ENCODE data around the gene RABGAP1L. TPM values are rescaled to one million over a fixed set of nuclear protein-coding genes. Genes with fewer than 3 reads are reported as not detected.
"Not testable (repeated sequence)": the region's sequence is repeated elsewhere in the genome, so short reads cannot be mapped to it uniquely, and the experiment has no call there.

The RABGAP1L gene
- total RNA-seq, 1 donor from 2014 or later = 30.3 TPM

GRCh38 chr1:174131032-174131638, 28.2 kb upstream of the RABGAP1L start:
- H3K4me3 ChIP-seq (ENCODE audit: low read length in 3 of 3) = no peak overlapping the region
- H3K9me3 ChIP-seq (ENCODE audit: control insufficient read depth in 3 of 3, low read length in 3 of 3) = no peaks in the 10 kb centered on the region
- no peaks in the 10 kb centered on the region for H3K27me3 ChIP-seq (ENCODE audit: control insufficient read depth in 3 of 3, insufficient read depth in 3 of 3, low read length in 3 of 3)
- H3K4me1 ChIP-seq (ENCODE audit: control insufficient read depth in 3 of 3, insufficient read depth in 3 of 3, low read length in 3 of 3) = no peaks in the 10 kb centered on the region
- no peak overlapping the region for H3K9ac ChIP-seq (ENCODE audit: low read depth in 1 of 3, low read length in 3 of 3)
- no peak overlapping the region for H3K27ac ChIP-seq (ENCODE audit: low read depth, low read length)
- H3K36me3 ChIP-seq (ENCODE audit: control insufficient read depth in 3 of 3, insufficient read depth in 3 of 3, low read length in 3 of 3) = no peaks in the 10 kb centered on the region

- Histone ChIP-seq H3K36me3 (ENCODE audit: control insufficient read depth in 3 of 3, insufficient read depth in 3 of 3, low read length in 3 of 3) (no peaks in the 10 kb centered on the region), H3K4me1 (ENCODE audit: control insufficient read depth in 3 of 3, insufficient read depth in 3 of 3, low read length in 3 of 3) (no peaks in the 10 kb centered on the region), H3K4me3 (ENCODE audit: low read length in 3 of 3) (no peak overlapping the region), H3K27ac (ENCODE audit: low read depth, low read length) (no peak overlapping the region), H3K9me3 (ENCODE audit: control insufficient read depth in 3 of 3, low read length in 3 of 3) (no peaks in the 10 kb centered on the region), H3K9ac (ENCODE audit: low read depth in 1 of 3, low read length in 3 of 3) (no peak overlapping the region), H3K27me3 (ENCODE audit: control insufficient read depth in 3 of 3, insufficient read depth in 3 of 3, low read length in 3 of 3) (no peaks in the 10 kb centered on the region)
Observed at GRCh38 chr1:174134003-174134659, 25.2 kb upstream of the RABGAP1L start.

GRCh38 chr1:174135211-174135610, 24.1 kb upstream of the RABGAP1L start:
- H3K27ac ChIP-seq (ENCODE audit: low read depth, low read length) = no peak overlapping the region
- no peak overlapping the region for H3K9ac ChIP-seq (ENCODE audit: low read depth in 1 of 3, low read length in 3 of 3)
- H3K36me3 ChIP-seq (ENCODE audit: control insufficient read depth in 3 of 3, insufficient read depth in 3 of 3, low read length in 3 of 3) = no peaks in the 10 kb centered on the region

GRCh38 chr1:174136714-174137113, 22.6 kb upstream of the RABGAP1L start:
- no peaks in the 10 kb centered on the region for H3K27me3 ChIP-seq (ENCODE audit: control insufficient read depth in 3 of 3, insufficient read depth in 3 of 3, low read length in 3 of 3)
- H3K4me3 ChIP-seq (ENCODE audit: low read length in 3 of 3) = no peak overlapping the region
- no peaks in the 10 kb centered on the region for H3K9me3 ChIP-seq (ENCODE audit: control insufficient read depth in 3 of 3, low read length in 3 of 3)
- no peak overlapping the region for H3K9ac ChIP-seq (ENCODE audit: low read depth in 1 of 3, low read length in 3 of 3)
- no peak overlapping the region for H3K27ac ChIP-seq (ENCODE audit: low read depth, low read length)
- no peaks in the 10 kb centered on the region for H3K4me1 ChIP-seq (ENCODE audit: control insufficient read depth in 3 of 3, insufficient read depth in 3 of 3, low read length in 3 of 3)
- H3K36me3 ChIP-seq (ENCODE audit: control insufficient read depth in 3 of 3, insufficient read depth in 3 of 3, low read length in 3 of 3) = no peaks in the 10 kb centered on the region

More at GRCh38 chr1:174135211-174135610, 24.1 kb upstream of the RABGAP1L start:
- no peaks in the 10 kb centered on the region for H3K9me3 ChIP-seq (ENCODE audit: control insufficient read depth in 3 of 3, low read length in 3 of 3)
- no peaks in the 10 kb centered on the region for H3K4me1 ChIP-seq (ENCODE audit: control insufficient read depth in 3 of 3, insufficient read depth in 3 of 3, low read length in 3 of 3)
- H3K4me3 ChIP-seq (ENCODE audit: low read length in 3 of 3) = no peak overlapping the region
- H3K27me3 ChIP-seq (ENCODE audit: control insufficient read depth in 3 of 3, insufficient read depth in 3 of 3, low read length in 3 of 3) = no peaks in the 10 kb centered on the region

- no peak overlapping the region for H3K4me3 ChIP-seq (ENCODE audit: low read length in 3 of 3)
- no peak overlapping the region for H3K9ac ChIP-seq (ENCODE audit: low read depth in 1 of 3, low read length in 3 of 3)
- H3K36me3 ChIP-seq (ENCODE audit: control insufficient read depth in 3 of 3, insufficient read depth in 3 of 3, low read length in 3 of 3) = no peaks in the 10 kb centered on the region
- no peaks in the 10 kb centered on the region for H3K9me3 ChIP-seq (ENCODE audit: control insufficient read depth in 3 of 3, low read length in 3 of 3)
- no peaks in the 10 kb centered on the region for H3K27me3 ChIP-seq (ENCODE audit: control insufficient read depth in 3 of 3, insufficient read depth in 3 of 3, low read length in 3 of 3)
- no peaks in the 10 kb centered on the region for H3K4me1 ChIP-seq (ENCODE audit: control insufficient read depth in 3 of 3, insufficient read depth in 3 of 3, low read length in 3 of 3)
- H3K27ac ChIP-seq (ENCODE audit: low read depth, low read length) = no peak overlapping the region
Observed at GRCh38 chr1:174142836-174143235, 16.5 kb upstream of the RABGAP1L start.

GRCh38 chr1:174143727-174144396, 15.5 kb upstream of the RABGAP1L start:
- H3K36me3 ChIP-seq (ENCODE audit: control insufficient read depth in 3 of 3, insufficient read depth in 3 of 3, low read length in 3 of 3); H3K27ac ChIP-seq (ENCODE audit: low read depth, low read length); H3K9ac ChIP-seq (ENCODE audit: low read depth in 1 of 3, low read length in 3 of 3); H3K4me1 ChIP-seq (ENCODE audit: control insufficient read depth in 3 of 3, insufficient read depth in 3 of 3, low read length in 3 of 3); H3K4me3 ChIP-seq (ENCODE audit: low read length in 3 of 3); H3K9me3 ChIP-seq (ENCODE audit: control insufficient read depth in 3 of 3, low read length in 3 of 3); H3K27me3 ChIP-seq (ENCODE audit: control insufficient read depth in 3 of 3, insufficient read depth in 3 of 3, low read length in 3 of 3): not testable (repeated sequence)

GRCh38 chr1:174144397-174144783, 14.9 kb upstream of the RABGAP1L start:
- not testable (repeated sequence) for H3K4me3 ChIP-seq (ENCODE audit: low read length in 3 of 3); H3K9me3 ChIP-seq (ENCODE audit: control insufficient read depth in 3 of 3, low read length in 3 of 3)

GRCh38 chr1:174149216-174149615, 10.1 kb upstream of the RABGAP1L start:
- no peak overlapping the region for H3K4me3 ChIP-seq (ENCODE audit: low read length in 3 of 3)
- H3K27me3 ChIP-seq (ENCODE audit: control insufficient read depth in 3 of 3, insufficient read depth in 3 of 3, low read length in 3 of 3) = no peaks in the 10 kb centered on the region
- H3K9ac ChIP-seq (ENCODE audit: low read depth in 1 of 3, low read length in 3 of 3) = no peak overlapping the region
- no peaks in the 10 kb centered on the region for H3K4me1 ChIP-seq (ENCODE audit: control insufficient read depth in 3 of 3, insufficient read depth in 3 of 3, low read length in 3 of 3)
- no peaks in the 10 kb centered on the region for H3K9me3 ChIP-seq (ENCODE audit: control insufficient read depth in 3 of 3, low read length in 3 of 3)
- no peaks in the 10 kb centered on the region for H3K36me3 ChIP-seq (ENCODE audit: control insufficient read depth in 3 of 3, insufficient read depth in 3 of 3, low read length in 3 of 3)
- H3K27ac ChIP-seq (ENCODE audit: low read depth, low read length) = no peak overlapping the region

More at GRCh38 chr1:174144397-174144783, 14.9 kb upstream of the RABGAP1L start:
- not testable (repeated sequence) for H3K36me3 ChIP-seq (ENCODE audit: control insufficient read depth in 3 of 3, insufficient read depth in 3 of 3, low read length in 3 of 3); H3K27ac ChIP-seq (ENCODE audit: low read depth, low read length); H3K9ac ChIP-seq (ENCODE audit: low read depth in 1 of 3, low read length in 3 of 3); H3K4me1 ChIP-seq (ENCODE audit: control insufficient read depth in 3 of 3, insufficient read depth in 3 of 3, low read length in 3 of 3); H3K27me3 ChIP-seq (ENCODE audit: control insufficient read depth in 3 of 3, insufficient read depth in 3 of 3, low read length in 3 of 3)

- Histone ChIP-seq H3K4me1 (ENCODE audit: control insufficient read depth in 3 of 3, insufficient read depth in 3 of 3, low read length in 3 of 3) (no peaks in the 10 kb centered on the region), H3K27ac (ENCODE audit: low read depth, low read length) (no peak overlapping the region), H3K4me3 (ENCODE audit: low read length in 3 of 3) (no peak overlapping the region), H3K36me3 (ENCODE audit: control insufficient read depth in 3 of 3, insufficient read depth in 3 of 3, low read length in 3 of 3) (no peaks in the 10 kb centered on the region), H3K9ac (ENCODE audit: low read depth in 1 of 3, low read length in 3 of 3) (no peak overlapping the region), H3K27me3 (ENCODE audit: control insufficient read depth in 3 of 3, insufficient read depth in 3 of 3, low read length in 3 of 3) (no peaks in the 10 kb centered on the region), H3K9me3 (ENCODE audit: control insufficient read depth in 3 of 3, low read length in 3 of 3) (no peaks in the 10 kb centered on the region)
Observed at GRCh38 chr1:174150499-174150898, 8.8 kb upstream of the RABGAP1L start.

GRCh38 chr1:174152427-174152826, 6.9 kb upstream of the RABGAP1L start:
- Histone ChIP-seq H3K9me3 (ENCODE audit: control insufficient read depth in 3 of 3, low read length in 3 of 3) (no peaks in the 10 kb centered on the region), H3K36me3 (ENCODE audit: control insufficient read depth in 3 of 3, insufficient read depth in 3 of 3, low read length in 3 of 3) (no peaks in the 10 kb centered on the region), H3K4me3 (ENCODE audit: low read length in 3 of 3) (no peak overlapping the region), H3K27me3 (ENCODE audit: control insufficient read depth in 3 of 3, insufficient read depth in 3 of 3, low read length in 3 of 3) (no peaks in the 10 kb centered on the region), H3K27ac (ENCODE audit: low read depth, low read length) (no peak overlapping the region), H3K4me1 (ENCODE audit: control insufficient read depth in 3 of 3, insufficient read depth in 3 of 3, low read length in 3 of 3) (no peaks in the 10 kb centered on the region), H3K9ac (ENCODE audit: low read depth in 1 of 3, low read length in 3 of 3) (no peak overlapping the region)

Measured in skeletal muscle tissue (tissue), 4 donors.